GM21717 (cell line): Measurements from ENCODE around the gene DGKD.
"Not testable (repeated sequence)": the region's sequence is repeated elsewhere in the genome, so short reads cannot be mapped to it uniquely, and the experiment has no call there.

Experiments used
- ATAC-seq: cut with Tn5 transposase; IDR thresholded peaks from one replicate; pipeline ENCODE4 v1.9.1; 2021; ENCODE audit warnings: mild to moderate bottlenecking, moderate library complexity; ENCODE audit not compliant: unreplicated experiment

Gene DGKD

GRCh38 chr2:233385489-233386044 is 31.3 kb downstream of the DGKD start:
- ATAC-seq: peak; percentile 76

GRCh38 chr2:233386382-233387041 is 32.2 kb downstream of the DGKD start:
- no peak for ATAC-seq

- no peak for ATAC-seq
Observed at GRCh38 chr2:233387225-233387624, 32.9 kb downstream of the DGKD start.

- no peak for ATAC-seq
Observed at GRCh38 chr2:233387667-233388528, 33.6 kb downstream of the DGKD start.

- ATAC-seq: no peak
Observed at GRCh38 chr2:233389601-233390125, 35.4 kb downstream of the DGKD start.

GRCh38 chr2:233395687-233396086 is 41.4 kb downstream of the DGKD start:
- no peak for ATAC-seq

GRCh38 chr2:233396726-233397665 is 42.7 kb downstream of the DGKD start:
- not testable (repeated sequence) for ATAC-seq

- no peak for ATAC-seq
Observed at GRCh38 chr2:233399306-233400225, 45.3 kb downstream of the DGKD start.

- no peak for ATAC-seq
Observed at GRCh38 chr2:233400341-233400740, 46.0 kb downstream of the DGKD start.

GRCh38 chr2:233400961-233401360 is 46.7 kb downstream of the DGKD start:
- no peak for ATAC-seq

GRCh38 chr2:233402346-233402745 is 48.1 kb downstream of the DGKD start:
- ATAC-seq: no peak

- ATAC-seq: no peak
Observed at GRCh38 chr2:233402789-233403188, 48.5 kb downstream of the DGKD start.

GRCh38 chr2:233404222-233404621 is 49.9 kb downstream of the DGKD start:
- ATAC-seq: no peak

- ATAC-seq: no peak
Observed at GRCh38 chr2:233406865-233407264, 52.6 kb downstream of the DGKD start.

GRCh38 chr2:233407771-233408181 is 53.5 kb downstream of the DGKD start:
- no peak for ATAC-seq

GRCh38 chr2:233408366-233409285 is 54.3 kb downstream of the DGKD start:
- ATAC-seq: no peak

- no peak for ATAC-seq
Observed at GRCh38 chr2:233409286-233409991, 55.1 kb downstream of the DGKD start.
